Activated effector memory CD4-positive, alpha-beta T cell treated with anti-CD3 and anti-CD28 coated beads, Interleukin-2, amount 50 U/mL, for 16 hours (primary cell): Measurements from ENCODE around the gene SMC4.
A peak's percentile ranks its signal among the peaks of the same experiment; 100 is the strongest.
"Not testable (repeated sequence)": the region's sequence is repeated elsewhere in the genome, so short reads cannot be mapped to it uniquely, and the experiment has no call there.

Experiments used
- DNase-seq: peaks from one replicate; pipeline ENCODE4 v3.0.0-alpha.2; 2020

Gene SMC4

DNA sequence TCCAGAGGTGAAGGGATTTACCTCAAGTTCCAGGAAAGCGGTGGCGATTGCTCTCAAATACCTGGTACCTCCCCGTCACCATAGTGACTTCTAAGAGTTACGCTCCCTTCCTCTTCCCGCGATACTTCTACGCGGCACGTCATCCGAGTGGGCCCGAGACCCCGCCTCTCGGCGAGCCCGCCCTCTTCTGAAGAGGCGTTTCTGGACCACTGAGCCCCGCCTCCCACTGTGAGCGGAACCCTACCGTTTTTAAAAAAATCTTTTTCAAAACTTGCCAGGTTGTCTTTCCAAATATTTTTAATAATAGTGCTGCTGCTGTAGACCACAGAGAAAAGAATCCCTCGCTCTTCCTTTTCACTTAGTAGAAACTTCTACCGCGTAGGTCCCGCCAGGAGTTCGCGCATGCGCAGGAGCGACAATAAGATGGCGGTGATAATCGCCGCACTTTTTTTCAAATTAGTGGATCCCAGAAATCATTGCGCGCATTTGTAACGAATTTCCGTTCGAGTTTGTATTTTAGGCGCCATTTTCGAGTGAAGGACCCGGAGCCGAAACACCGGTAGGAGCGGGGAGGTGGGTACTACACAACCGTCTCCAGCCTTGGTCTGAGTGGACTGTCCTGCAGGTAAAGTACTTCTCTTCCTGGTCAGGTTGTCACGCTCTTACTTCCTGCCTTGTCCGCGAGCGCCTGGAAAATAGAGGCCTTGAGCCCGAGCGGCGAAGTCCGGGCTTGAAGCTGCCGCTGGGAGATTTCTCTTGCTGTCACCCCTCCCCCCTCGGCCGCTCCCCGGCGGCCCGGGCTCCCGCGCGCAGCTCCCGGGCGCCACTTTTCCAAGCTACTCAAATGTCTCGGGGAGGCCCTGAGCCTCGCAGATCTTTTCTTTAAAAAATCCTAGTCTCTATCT lies at the start of gene SMC4, which contains the start of gene IFT80:
Gene SMC4, plus strand, starts transcription at position 526 of the 905 bp plus-strand sequence. CDS start 1,177 bp downstream, outside the sequence.
Gene IFT80, minus strand, starts transcription at position 101 of the 905 bp plus-strand sequence. CDS start 14,625 bp downstream, outside the sequence.
- DNase-seq: peak; percentile 98

DNA sequence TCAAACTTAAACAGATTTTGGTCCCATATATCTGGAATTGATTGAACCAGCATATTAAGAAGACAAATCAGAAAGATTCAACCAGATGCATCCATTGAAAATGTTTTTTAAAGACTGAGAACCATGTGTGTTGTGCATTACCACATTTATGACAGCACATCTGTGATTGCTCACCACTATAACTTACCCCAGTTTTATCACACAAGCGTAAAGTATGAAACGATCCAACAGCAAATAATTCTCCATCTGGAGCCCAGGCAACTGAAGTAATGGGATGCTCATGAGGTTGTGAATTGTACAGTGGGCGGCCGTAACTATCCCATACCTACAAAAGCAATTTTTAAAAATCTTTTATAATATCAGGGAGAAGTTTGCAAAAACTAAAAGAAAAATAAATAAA lies 43.6 kb upstream of the SMC4 start:
- DNase-seq: no peak

GRCh38 chr3:160362896-160363295 lies 36.6 kb upstream of the SMC4 start:
- not testable (repeated sequence) for DNase-seq

GRCh38 chr3:160365869-160366522 lies 33.5 kb upstream of the SMC4 start:
- no peak for DNase-seq

DNA sequence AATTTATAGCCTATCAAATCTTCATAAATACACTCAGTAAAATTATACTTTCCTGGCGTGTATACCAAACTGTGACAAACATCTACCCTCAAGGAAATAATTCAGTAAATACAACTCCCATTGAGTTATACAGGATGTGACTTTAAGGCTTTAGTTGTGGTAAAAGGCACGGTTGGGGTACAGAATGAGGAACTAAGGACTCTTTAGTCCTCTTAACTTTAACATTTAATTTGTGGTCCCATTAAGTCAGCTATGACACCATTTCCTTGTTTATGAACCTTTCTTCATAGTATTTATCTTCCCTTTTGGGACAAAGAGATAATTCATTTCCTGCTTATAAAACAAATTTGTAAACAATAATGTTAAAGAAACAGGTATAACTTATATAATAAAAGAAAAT lies 30.6 kb upstream of the SMC4 start:
- no peak for DNase-seq

- no peak for DNase-seq
These were observed 29.7 kb upstream of the SMC4 start for GRCh38 chr3:160369784-160370183.

DNA sequence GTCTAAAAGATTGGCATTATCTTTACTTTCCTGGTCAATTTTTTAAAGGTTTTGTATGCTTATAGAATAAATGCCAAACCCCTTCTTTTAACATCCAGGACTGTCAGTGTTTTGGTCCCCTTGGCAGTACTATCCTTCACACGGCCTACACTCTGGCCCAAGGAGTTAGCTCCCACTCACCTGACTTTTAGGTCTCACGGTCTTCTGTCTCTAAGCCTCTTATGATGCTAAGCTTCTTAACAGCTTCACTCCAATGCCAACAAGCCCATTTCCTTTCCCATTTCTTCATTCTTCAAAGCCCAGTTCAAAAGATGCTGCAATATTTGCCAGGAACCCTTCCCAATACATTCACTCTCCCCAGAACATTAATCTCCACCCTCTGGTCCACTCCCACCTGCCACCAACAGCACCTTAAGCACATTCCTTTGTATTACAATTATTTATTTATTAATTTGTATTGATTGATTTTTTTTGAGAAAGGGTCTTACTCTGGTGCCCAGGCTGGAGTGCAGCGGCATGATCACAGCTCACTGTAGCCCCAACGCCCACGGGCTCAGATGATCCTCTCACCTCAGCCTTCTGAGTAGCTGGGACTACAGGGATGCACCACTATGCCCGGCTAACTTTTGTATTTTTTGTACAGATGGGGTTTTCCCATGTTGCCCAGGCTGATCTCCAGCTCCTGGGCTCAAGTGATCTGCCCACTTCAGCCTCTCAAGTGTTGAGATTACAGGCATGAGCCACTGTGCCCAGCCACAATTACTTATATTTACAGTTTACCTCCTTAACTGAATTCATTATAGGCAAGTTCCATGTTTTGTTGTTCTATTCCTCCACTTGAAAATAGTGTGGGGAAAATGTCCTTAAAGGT lies 28.2 kb upstream of the SMC4 start:
- no peak for DNase-seq

DNA sequence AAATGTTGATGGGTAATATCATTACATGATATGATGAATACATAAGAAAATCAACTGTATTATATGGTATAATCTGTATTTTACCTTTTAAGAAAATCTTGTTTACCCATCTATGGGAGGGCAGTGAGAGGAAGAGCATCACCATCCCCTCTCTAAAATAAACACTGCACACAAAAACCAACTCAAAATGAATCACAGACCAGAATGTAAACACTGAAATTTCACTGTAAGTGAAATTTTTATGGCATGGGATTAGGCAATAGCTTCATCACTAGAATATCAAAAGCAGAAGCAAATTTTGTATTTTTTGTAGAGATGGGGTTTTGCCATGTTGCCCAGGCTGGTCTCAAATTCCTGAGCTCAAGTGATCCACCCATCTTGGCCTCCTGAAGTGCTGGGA lies 26.7 kb upstream of the SMC4 start:
- DNase-seq: no peak

DNA sequence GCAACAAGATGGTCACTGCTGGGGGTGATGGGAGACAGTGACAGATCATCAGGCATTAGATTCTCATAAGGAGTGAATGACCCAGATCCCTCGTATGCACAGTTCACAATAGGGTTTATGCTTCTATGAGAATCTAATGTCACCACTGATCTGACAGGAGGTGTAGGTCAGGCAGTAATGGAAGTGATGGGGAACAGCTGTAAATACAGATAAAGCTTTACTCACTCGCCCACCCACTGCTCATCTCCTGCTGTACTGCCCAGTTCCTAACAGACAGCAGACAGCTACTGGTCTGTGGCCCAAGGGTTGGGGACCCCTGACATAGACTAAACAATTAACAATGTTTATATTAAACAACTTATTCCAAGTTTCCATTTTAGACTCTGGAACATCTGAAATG lies 25.8 kb upstream of the SMC4 start:
- DNase-seq: no peak

GRCh38 chr3:160374472-160374871 lies 25.0 kb upstream of the SMC4 start:
- no peak for DNase-seq

- no peak for DNase-seq
These were observed 24.5 kb upstream of the SMC4 start for GRCh38 chr3:160374925-160375324.

- no peak for DNase-seq
These were observed 22.8 kb upstream of the SMC4 start for GRCh38 chr3:160376681-160377080.

- DNase-seq: no peak
These were observed 20.9 kb upstream of the SMC4 start for GRCh38 chr3:160378331-160379109.

DNA sequence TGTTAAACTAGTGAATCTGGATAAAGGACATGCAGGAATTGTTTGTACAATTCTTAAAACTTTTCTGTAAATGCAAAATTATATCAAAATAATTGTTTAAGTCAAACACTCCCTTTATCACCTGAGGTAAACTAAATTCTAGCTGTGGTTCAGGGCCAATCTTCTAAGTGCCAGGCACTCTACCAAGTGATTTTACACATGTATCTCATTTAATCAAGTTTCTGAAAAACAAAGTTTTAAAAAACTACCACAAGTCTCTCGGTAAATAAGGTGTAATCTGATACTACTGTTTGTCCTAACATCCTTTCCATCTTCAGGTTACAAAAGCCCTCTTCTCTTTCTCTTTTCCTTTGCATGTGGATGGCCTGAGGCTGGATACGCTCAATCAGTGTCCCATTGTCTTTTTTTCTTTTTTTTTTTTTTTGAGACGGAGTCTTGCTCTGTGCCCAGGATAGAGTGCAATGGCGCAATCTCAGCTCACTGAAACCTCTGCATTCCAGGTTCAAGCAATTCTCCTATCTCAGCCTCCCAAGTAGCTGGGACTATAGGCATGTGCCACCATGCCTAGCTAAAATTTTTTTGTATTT lies 19.7 kb upstream of the SMC4 start:
- DNase-seq: no peak

GRCh38 chr3:160381470-160381869 lies 18.0 kb upstream of the SMC4 start:
- no peak for DNase-seq

GRCh38 chr3:160384639-160385318 lies 14.7 kb upstream of the SMC4 start:
- DNase-seq: no peak

DNA sequence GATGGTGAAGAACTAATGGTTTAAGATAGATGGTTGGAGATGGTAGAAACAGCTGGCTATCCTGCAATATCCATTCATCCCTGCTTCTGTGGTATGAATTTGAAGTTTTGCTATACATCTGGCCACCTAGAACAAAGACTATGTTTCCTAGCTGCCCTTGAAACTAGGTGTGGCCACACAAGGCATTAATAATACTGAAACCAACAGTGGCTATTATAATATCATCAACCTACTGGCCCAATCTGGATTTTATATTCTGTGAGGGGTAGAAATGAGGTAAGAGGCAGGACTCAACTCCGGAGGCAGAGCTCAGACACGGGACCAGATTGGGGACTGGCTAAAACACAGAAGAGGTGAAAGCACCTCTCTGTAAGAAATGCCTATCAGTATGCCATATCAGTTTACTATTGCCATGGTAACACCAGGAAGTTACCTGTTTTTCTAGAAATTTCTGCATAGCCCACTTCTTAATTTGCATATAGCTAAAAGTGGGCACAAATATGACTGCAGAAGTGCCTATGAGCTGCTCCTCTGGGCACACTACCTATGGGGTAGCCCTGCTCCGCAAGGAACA lies 8.8 kb upstream of the SMC4 start:
- no peak for DNase-seq

GRCh38 chr3:160392798-160393197 lies 6.7 kb upstream of the SMC4 start:
- no peak for DNase-seq

GRCh38 chr3:160393346-160394008 lies 6.0 kb upstream of the SMC4 start:
- DNase-seq: no peak

GRCh38 chr3:160394009-160394392 lies 5.4 kb upstream of the SMC4 start:
- DNase-seq: no peak
